GM21723 (cell line): ENCODE measurements around the gene RBFOX1.
"Not testable (repeated sequence)": the region's sequence is repeated elsewhere in the genome, so short reads cannot be mapped to it uniquely, and the experiment has no call there.

ENCODE experiments used
- ATAC-seq: cut with Tn5 transposase; IDR thresholded peaks from one replicate; pipeline ENCODE4 v1.9.1; 2021; ENCODE audit warnings: mild to moderate bottlenecking, moderate library complexity; ENCODE audit not compliant: unreplicated experiment

RBFOX1 gene

DNA sequence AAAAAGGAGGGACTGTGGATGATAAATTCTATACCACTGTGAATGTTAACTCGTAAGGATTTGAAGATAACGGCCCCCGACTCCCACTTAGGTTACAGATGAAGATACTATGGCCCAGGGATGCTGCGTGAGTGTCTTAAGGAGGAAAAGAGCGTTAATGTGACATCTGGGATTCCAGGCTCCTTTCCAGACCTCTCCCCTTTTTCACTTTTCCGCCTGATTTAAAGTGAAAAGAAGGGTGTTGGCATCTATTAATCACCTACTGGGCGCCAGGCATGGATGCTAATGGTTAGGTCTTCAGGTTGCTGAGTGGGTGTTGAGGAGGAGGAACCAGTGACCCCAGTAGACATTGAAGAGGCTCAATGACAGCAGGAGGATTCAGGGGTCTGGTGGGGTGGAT lies 117.8 kb downstream of the RBFOX1 start:
- ATAC-seq, result no peak

DNA sequence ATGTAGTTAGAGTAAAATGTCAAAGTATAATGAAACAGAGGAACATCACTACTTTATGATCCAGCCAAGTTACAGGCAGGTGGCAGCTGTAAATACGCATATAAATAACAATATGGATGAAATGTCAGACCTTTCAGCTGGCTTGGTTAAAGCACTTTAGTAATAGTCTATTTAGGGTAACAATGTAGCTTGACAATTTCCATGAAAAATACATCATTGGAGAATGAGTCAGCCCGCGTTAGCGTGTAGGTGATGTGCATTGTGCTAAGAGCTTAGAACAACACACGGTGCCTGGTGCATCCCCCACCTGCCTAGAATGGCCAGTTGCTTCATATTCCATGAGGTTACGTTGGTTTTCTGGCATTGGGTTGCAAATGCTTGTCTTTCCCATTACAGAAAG lies 119.4 kb downstream of the RBFOX1 start:
- no peak for ATAC-seq

DNA sequence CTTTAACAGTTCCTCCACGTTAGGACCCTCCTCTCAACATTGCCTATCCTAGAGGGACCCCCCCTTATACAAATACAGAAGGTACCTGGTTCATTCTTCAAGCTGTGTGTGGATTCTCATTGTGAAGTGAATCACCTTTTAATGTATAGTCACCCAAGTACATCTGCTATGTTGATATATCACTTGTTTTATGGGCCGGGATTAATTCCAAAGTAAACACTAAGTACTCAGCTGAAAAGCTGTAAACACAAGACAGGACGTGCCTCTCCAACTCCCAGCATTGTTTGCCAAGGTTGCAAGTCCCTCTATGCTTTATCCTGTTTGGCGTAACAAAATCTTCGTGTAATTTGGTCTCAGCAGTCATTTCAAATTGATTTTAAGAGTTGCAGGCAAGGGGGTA lies 123.6 kb downstream of the RBFOX1 start:
- no peak for ATAC-seq

DNA sequence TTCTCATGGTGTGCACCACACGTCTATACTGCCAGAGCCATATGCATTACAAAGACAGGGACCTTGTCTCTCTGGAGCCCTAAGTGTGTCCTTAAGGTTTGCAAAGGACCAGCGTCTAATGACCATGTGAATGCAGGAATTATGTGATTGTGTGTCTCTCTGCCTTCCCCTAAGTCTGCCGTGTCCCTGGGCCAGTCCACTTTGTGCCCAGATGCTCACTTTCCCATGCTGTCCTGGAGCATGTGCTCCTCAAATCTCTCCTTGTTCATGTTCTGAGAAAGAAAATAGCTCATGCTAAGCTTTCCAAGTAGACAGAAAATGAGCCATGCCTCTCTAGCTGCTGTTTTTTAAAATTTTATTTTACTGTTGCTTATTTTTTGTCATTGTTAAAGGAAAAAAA lies 125.5 kb downstream of the RBFOX1 start:
- no peak for ATAC-seq

DNA sequence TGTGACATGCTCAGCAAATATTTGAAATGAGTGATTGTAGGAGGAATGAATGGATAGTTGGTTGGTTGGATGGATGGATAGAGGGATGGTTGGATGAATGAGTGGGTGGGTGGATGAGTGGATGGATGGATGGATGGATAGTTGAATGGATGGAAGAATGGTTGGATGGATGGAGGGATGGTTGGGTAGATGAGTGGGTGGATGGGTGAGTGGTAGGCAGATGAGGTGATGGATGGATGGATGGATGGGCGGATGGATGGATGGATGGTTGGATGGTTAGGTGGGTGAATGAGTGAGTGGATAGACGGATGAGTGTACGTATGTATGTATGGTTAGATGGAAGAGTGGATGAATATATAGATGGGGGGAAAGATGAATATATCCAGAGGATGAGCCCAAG lies 137.7 kb downstream of the RBFOX1 start:
- no peak for ATAC-seq

DNA sequence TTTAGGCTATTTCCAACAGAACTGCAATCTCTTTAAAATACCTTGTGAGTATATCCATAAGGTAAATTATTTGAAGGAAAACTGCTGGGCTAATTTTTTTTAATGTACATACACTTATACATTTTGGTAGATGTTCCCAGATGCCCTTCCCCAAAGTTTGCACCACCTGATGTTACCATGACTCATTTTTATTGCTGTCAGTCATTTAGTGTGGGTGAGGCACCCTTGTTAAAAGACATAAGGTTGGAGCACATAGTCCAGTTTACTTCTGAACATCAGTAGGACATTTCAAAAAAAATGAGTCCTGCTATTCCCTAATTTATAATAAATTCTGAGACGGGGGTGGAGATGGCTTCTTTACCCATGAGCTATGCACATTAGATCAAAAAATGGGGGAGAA lies 138.6 kb downstream of the RBFOX1 start:
- ATAC-seq, result no peak

DNA sequence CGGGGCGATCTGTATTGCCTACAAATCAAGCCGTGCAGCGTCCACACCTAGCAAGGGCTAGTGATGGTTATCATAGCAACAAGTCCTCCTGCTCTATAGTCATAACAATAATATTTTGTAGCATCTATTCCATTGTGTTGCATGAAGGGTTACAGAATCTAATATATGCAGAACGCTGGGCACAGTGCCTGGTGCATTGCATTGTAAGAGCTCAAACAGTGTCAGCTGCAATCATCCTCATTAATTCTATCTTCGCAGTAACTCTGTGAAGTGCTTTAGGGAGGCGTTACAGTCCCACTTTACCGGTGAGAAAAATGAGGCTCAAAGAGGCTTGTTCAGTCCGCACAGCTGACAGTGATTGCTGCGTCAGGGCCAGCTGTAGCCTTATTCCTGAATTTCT lies 149.4 kb downstream of the RBFOX1 start:
- ATAC-seq, result no peak

DNA sequence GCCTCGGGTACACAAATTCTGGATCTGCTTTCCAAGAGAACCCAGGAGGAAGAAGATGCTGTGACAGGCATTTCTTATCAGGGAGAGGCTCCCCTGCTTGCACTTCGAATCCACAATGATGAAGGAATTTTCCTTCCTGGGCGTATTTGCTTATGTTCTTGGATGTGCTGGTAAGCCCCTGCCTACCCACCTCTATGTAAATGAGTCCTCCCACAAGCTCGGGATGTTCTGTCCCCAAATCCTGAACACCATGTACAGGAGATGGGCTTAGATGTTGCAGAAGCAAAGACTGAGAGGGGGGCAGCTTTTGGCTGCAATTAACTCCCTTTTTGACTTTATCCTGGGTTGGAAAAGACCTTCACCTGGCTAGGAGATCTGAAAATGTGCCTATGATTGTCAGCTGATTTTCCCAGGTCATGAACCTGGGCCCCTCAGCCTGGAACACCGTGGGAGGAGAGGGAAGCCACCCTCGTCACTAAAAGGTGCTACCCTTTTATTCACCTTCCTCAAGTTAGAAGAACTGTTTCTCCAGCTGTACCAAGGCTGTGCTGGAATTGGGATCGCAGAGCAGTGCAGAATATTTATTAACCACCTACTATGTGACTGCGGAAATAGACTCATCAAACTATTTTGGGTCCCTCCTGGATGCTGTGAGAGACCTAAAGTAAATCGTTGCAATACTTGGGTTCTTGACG lies 150.1 kb downstream of the RBFOX1 start:
- ATAC-seq, result no peak

DNA sequence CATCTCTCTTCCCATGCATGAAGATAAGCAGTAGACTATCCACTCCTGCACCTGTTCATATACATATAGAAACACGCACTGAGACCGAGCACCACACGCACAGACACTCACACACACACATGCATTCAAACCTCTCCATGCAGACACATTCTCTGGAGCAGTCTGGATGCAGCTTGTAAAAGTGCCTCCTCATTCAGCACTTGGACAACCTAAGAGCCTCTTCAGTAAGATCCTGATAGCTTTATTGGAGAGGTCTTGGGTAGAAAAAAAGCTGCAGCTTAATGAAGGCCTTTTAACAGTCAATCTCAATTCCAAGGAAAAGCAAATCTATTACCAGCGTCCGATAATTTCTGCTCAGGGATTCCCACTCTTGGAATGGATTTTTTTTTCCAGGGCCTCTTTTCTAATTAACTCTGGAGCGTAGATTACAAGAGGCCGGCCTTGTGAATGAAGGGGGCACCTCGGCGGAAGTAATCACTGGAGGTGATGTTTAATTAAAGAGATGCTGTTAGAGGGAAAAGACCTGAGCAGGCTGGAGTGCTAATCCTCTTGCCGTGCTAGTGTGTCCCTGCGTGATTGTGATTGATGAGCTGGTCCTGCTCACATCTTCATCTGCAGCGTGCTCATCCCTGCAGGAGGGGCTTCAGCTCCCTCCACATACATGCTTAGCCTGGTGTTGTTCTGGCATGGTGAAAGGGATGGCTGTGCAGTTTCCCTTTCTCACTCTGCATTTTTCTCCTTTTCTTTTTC lies 155.1 kb downstream of the RBFOX1 start:
- ATAC-seq, result no peak

DNA sequence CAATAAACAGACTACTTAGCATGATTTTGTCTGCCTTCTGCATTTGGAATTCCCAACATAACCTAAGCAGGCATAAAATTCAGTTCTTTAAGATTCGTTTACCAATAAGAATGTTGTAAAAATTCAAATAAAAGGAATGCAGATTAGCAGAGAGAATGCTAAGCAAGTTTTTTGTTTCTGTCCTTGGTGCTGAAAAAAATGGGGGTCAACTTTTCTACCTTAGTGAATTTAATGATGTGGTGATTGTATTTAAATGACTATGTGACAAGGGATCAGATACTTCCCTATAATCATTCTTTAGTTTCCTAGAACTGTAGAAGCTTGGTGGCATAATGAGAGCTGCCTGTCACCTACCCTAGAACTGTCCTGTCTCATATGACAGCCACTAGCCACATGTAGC lies 159.5 kb downstream of the RBFOX1 start:
- ATAC-seq, result no peak

DNA sequence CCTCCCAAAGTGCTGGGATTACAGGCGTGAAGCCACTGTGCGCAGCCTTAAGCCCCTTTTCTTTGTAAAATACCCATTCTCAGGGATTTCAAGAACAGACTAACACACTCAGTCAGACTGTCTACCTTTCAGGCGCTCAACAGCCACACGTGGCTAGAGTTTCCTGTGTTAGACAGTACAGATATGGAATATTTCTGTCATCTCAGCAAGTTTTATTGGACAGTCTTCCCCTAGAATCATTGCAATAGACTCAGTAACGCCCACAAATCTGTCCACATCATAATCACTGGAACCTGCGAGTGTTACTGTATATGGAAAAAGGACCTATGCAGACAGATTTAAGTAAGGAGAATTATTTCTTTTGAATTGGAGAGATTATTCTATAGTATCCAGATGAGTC lies 160.5 kb downstream of the RBFOX1 start:
- no peak for ATAC-seq

DNA sequence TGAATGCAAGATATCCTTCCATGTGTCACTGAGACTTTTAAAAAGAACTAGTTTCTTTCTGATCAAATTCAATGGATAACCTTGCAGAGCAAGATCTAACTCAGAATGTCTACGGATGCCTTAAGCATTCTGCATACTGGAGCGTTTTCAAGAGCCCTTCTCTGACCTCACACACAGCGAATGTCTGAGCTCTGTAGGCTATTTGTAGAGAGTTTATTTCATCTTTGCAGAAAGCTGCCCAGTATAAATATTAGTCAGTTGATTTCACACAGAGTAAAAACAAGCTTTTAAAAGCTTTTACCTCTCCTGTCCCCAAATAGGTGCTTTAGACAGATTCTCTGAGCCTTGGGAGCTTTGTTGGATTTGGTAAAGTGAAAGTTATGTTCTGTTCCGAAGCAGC lies 165.0 kb downstream of the RBFOX1 start:
- no peak for ATAC-seq

DNA sequence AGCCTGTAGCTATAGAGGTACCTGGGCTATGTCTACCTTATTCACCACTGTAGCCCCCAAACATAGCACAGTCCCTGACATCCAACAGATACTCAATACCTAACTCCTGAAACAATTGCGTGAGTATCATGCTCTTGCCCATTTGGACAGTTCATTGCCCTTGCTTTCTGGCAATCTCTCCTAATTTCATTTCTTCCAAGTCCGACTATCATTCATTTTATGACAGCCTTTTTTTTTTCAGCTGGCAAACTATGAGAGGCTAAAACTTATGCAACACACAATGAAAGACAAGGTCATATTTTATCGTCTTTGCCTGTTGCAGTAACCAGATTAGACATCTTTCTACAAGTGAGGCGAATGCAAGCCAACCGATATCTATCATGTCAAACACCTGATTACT lies 169.2 kb downstream of the RBFOX1 start:
- ATAC-seq, result no peak

DNA sequence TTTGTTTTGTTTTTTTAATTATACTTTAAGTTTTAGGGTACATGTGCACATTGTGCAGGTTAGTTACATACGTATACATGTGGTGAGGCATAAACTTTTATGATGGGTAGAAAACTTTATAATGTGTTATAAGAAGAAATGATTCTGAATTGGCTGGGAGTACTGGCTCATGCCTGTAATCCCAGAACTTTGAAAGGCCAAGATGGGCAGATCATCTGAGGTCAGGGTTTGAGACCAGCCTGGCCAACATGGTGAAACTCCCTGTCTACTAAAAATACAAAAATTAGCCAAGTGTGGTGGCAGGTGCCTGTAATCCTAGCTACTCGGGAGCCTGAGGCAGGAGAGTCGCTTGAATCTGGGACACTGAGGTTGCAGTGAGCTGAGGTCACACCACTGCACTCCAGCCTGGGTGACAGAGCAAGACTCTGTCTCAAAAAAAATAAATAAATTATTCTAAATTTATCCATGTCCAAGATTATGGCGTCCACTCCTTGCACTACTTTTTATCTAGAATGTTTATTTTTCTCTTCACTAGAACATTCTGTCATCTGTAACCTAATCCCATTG lies 170.0 kb downstream of the RBFOX1 start:
- ATAC-seq, result not testable (repeated sequence)

DNA sequence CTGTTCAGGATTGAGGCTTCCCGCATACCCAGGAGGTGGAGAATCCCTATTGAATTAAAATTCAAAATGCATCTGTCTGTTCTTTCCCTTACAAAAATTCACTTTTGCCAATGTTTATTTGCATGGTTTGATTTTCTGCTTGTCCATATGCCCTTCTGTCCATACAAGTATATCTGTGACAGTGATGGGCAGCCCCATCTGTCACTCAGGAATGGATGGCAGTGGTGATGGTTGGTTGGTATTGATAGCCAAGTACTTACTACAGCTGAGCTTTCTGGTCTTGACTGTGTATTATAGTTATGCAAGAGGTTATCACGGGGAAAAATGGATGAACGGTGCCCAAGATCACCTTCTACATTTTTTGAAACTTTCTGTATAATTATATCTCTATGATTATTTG lies 171.0 kb downstream of the RBFOX1 start:
- ATAC-seq, result no peak

DNA sequence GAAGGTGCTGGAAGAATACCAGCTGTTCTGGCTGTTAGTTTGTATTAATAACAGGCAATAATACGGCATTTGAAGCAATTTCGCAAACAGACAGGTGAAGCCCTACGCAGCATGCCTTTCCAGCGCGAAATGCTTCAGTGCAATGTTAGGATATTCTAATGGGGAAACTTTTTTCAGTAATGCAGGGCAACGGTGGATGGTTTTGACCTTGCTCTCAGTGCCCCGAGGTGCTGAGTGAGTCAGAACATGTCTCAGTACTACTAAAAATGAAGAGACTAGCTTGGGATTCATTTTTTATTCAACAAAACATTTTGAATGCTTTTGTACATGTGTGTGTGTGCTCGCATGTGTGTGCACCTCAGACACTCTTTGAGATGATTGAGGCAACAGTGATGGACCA lies 172.2 kb downstream of the RBFOX1 start:
- ATAC-seq, result no peak

DNA sequence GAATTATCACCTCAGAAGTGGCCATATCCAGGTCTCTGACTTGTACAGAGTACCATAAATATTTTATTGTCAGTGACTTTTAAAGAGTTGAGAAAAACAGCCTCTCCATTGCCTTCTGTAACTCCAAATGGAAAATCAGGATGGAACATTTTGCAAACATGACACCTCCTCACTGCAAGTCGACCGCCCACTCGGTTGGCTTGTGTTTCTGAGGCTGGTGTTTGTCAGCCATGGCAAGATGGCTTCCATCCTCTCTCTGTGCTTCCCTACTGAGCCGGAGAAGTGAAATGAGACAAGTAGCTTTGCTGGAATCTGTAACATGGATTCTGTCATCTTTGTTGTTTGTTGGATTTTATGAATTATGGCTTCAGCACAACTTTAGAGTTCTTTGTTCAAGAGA lies 172.8 kb downstream of the RBFOX1 start:
- ATAC-seq, result no peak

DNA sequence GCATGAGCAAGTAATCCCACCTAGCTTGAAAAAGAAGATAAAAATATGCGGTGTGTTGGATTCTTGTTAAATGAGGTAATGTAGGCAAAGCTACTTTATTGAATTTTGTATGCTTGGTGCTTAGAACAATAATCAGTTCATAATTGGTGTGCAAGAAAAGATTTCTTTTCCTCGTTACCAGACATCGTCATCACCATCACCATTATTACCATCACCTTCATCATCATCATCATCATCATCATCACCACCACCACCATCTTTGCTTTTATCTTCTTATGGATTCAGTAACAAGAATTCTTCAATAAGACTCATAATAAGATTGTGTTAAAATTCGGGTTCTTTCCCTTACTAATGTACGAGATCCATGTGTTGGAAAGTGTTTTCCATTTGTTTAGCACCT lies 173.7 kb downstream of the RBFOX1 start:
- no peak for ATAC-seq

DNA sequence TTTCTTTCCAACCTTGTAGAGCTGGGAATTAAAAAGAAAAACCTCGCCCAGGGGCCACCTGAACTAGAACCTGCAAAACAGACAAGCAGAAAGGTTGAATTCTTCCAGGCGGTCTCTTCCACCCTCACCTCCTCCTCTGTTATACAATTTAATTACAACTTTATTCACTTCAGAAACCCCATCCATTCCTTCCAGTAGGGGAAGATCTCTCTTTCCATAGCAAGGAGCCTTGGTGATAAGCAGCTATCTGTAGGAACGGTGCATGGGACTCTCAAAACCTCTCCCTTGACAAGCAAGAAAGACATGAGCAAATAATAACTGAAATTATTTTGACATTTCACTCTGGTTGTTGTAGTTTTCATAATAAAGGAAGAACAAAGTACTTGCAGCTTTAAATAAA lies 176.0 kb downstream of the RBFOX1 start:
- ATAC-seq, result no peak

DNA sequence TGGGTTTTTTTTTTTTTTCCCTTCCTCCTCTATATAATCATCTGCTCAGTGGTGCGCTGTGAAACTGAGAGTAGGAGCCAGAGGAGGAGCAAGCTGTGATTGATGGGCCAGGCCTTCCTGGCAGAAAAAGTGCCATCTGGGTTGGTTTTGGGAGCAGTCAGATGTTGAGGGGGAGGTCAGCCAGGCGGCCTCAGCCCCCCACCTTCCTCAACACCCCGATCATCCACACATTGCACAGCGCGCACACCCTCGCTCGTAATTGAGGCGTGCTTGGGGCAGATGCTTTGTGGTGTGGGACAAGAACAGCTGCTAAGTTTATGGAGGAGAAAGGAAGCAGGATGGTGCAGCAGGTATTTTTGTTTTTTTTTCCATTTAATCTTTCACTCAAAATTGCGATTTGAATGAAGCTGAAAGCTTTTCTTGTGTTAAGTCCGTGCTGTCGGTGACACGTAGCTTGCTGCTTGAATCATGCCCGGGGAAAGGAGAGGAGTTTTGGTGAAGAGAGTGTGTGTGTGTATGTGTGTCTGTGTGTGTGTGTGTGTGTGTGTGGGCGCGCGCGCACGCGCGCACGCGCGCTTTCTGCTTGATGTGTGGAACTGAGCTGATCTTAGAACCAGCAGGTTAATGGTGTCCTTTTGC lies 177.4 kb downstream of the RBFOX1 start:
- no peak for ATAC-seq

DNA sequence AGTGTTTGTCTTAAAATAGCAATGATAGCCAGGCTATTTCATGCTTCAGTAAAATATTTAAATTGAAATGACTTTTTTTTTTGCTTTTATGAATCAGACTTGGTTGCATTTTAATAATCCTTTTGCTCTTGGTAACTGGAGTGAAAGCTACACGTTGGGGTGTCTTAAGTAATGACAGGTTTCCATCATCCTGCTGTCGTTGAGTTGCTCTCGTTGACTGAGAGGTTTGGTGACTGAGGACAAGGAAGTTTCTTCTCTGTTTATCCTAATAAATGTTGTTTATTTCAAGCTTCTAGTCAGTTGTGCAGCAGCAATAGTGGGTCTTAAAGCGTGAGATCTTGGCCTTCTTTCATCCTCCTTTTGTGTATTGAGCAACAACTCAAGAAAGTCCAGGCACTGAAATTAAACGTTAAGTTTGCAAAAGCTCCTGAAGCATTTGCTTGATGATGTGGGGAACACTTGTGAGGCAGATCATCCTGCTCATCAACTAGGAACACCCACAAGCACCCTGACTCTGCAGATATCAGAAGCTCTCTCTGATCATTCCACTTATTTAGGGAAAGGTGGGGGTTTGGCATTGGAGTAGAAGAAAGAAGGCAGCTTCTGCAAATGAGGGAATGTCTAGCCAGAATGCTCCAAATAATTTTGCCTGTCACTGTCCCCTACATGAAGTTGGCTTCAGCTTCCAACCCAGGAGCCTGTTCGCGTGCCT lies 179.1 kb downstream of the RBFOX1 start:
- ATAC-seq, result no peak
